Globus pallidus (tissue), 1 donor: ENCODE measurements around the gene MST1R.

Source experiments
- DNase-seq: peaks from one replicate; pipeline ENCODE4 v3.0.0-alpha.2; 2015; ENCODE audit warnings: low spot score

Gene MST1R

GRCh38 chr3:49876567-49876966 is 27.1 kb downstream of the MST1R start:
- no peak for DNase-seq

DNA sequence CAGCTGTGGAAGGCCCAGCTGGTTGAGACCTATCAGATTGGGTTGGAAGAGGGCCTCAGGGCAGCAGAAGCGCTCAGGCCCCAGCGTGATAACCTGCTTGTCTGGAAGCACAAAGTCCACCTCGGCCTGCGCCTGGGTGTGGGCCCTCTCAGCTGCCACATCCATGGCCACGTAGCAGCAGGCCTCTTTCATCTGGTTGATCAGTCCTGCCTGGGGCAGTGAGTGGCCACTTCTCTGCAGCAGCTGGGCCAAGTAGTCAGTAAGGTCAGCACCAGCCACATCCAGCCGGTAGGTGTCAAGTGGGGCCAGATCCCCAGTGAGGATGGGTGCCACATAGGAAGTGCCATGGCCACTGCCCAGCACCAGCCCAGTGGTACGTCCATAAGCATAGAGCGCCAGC is 30.1 kb downstream of the MST1R start:
- no peak for DNase-seq

- DNase-seq, result no peak
These were observed 30.8 kb downstream of the MST1R start for GRCh38 chr3:49872801-49873281.

- no peak for DNase-seq
These were observed 32.0 kb downstream of the MST1R start for GRCh38 chr3:49871531-49872153.

- DNase-seq, result no peak
These were observed 34.0 kb downstream of the MST1R start, which contains the start of gene CAMKV for GRCh38 chr3:49869525-49870126. CAMKV (minus strand) TSS chr3:49869906; CDS start chr3:49862388, 7,518 bp downstream.

DNA sequence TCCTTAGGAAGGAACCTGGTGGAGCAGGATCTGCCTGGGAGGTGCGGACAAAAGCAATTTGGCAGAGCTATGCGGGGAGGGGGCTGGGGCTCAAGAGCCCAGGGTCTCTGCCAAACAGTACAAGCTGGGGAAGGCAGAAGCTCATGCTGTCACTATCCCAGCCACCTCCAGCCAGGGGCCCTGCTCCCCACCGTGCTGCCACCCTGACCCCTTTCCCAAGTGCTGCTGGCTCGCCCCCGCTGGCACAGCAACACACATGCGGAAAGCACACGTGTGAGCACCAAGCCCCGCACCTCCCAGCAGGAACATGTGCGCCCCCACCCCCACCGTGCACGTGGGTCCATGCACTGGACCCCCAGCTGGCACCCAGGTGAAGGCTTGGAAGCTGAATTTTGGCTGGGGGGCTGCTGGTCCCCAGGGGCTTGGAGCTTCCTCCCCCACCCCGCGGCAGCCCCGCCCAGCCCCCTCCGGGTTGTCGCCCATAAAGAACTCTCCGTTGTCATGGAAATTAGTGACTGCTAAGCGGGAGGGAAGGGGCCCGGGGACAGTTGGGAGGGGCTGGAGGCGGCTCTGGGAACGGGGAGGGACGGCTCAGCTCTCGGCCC is 34.7 kb downstream of the MST1R start:
- DNase-seq, result no peak

GRCh38 chr3:49867871-49868321 is 35.8 kb downstream of the MST1R start:
- no peak for DNase-seq

- no peak for DNase-seq
These were observed 36.3 kb downstream of the MST1R start for GRCh38 chr3:49867400-49867799.

DNA sequence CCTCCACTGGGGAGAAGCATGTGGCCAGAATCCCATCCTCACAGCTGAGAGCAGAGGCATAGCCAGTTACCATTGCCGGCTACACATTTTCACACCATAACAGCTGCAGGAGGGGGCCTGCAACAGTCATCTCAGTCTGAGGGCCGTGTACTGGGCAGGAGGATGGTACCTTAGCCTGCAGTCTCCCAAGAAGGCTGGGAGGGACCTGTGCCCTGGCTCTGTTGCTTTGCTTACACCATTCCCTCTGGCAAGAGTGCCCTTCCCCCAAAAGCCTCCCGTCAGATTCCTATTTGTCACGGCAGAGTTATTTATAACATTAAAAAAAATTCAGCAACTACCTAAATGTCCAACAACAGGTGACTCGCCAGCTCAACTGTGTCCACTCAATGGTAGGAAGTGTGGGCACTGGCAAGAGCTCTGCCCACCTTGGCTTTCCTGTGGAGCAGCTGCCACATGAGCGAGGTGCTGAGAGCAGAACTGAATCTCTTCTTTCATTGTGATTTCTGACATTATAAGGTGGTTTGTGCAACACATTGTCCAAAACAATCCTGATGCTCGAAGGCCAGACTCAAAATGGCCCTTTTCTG is 38.4 kb downstream of the MST1R start:
- DNase-seq, result no peak

DNA sequence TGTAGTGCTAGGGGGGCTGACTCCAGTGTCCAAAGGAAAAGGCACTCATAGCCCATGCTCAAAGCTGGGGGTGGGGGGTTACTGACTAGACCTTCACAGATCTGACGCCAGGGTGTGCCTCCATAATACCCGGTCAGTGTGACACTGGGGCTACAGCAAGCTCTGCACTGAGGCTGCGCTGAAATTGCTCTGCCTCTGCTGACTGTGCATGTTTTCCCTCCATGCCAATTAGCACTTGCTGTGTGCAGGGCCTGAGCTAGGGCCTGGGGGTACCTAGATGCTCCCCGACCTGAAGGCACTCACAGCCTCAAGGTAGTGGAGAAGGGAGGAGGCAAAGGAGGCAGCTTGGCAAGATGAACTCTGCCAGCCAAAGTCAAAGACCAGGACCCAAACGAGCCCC is 39.2 kb downstream of the MST1R start:
- DNase-seq, result no peak

GRCh38 chr3:49859576-49860305 is 43.9 kb downstream of the MST1R start:
- no peak for DNase-seq

DNA sequence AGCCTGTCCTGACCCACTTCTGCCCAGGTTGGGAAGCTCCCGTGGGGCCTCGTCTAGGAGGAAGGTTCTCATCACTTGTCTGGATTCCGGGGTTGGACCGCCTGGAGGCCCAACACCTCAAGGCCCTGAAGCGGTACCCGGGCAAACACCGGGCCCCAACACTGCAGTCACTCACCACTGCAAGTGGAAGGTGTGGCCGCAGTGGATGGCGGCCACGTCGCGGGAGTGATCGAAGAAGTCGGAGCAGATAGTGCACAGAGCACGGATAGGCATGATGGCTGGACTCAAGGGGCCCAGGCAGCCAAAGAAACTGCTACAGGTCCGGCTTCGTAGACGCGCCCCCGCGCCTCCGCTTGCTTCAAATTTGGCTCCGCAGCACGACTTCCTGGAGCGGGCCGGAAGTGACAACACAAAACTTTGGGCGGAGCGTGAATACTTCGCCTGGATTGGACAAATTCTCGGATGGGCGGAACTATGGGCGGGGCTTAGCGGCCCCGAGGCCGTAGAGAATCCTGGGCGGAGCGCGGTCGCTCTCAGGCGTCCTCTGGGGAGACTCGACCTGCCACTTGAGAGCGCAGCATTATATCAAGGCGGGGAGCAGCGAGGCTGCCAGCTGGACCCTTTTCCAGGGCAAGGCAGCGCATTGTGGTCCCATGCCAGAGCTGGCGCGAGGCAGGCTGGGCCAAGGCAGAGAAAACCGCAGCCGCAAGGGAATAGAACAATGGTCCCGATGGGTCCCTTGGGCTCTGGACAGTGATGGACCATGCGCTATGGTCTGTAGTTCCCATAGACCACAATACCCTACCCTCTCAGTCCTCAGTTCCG is 47.3 kb downstream of the MST1R start, which contains the start of gene TRAIP:
TSS of gene TRAIP (minus strand) at position 384 of the 825 bp plus-strand sequence. CDS start at position 273, 111 bp downstream.
- peak; percentile 93 for DNase-seq

DNA sequence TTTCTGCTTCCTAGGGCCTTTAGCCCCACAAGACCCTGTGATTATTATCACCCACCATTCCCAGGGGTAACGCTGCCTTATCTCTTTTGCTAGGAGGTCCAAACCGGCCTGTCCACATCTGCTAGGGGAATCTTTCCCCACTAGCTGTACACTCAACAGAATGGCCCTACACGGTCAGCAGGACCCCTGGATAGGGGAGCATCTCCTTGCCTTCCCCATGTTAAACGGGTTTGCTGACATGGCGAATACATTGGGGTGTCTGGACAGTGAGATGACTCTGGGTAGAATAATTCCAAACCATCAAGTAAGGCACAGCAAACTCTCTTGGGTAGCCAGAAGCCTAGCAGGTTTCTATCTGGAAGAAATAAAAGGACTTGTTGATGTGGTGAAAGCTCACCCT is 48.0 kb downstream of the MST1R start:
- no peak for DNase-seq

GRCh38 chr3:49845694-49846093 is 58.0 kb downstream of the MST1R start:
- DNase-seq, result no peak

DNA sequence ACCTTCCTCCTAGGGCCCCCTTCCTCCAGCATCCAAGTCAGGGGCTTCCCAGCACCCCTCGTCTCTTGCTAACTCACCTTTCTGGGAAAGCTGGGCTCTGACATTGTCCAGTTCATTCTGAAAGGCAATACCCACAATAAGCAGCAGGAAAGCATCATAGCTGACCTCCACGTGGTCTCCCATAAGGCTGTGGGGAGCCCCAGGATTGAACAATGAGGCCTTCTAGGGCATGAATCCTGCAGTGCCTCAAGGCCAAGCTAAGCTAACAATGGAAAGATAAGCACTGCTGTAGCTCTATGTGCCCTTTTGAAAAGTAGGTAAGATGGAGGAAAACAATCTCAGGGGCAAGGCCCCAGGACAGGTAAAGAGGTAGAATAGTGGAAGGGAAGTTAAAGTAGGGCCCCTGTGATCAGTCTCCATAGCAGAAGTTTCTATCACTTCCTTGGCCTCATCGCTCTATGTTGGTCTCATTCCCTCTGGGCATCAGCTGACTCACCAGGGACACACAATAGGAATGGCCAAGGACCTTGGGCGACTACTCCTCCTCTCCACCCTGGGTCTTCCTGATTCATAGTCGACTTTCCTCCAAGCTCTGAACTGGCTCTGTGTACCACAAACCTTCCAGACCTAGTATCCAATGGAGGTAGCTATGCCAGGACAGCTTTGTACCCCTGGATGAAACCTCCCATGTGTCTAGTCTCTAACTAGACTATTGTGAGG is 59.0 kb downstream of the MST1R start:
- DNase-seq, result no peak

GRCh38 chr3:49842843-49843517 is 60.7 kb downstream of the MST1R start:
- no peak for DNase-seq

- no peak for DNase-seq
These were observed 61.9 kb downstream of the MST1R start for GRCh38 chr3:49841806-49842205.

DNA sequence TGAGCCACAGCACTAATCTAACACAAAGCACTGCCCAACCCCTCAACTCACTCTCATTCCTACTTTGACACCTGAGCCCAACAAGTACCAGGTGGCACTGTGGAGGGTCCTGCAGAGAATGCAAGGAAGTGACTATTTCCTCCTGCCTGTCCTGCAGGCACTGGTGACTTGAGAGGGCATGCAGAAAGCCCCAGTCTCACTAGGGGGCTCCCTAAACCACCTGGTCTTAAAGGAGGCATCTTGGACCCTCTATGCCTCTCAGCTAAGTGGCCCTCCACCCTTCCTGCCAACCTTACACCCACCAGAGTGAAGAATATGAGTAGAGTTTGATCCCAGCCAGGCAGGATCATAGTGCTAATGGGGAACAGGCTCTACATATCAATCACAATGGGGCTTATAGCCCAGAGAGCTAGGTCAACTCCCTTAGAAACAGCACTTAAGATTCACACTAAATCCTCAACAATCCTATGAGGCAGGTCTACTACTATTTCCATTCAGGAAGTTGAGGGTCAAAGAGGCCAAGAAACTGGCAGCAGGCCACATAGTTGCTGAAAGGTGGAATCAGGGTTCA is 62.5 kb downstream of the MST1R start:
- DNase-seq, result no peak

DNA sequence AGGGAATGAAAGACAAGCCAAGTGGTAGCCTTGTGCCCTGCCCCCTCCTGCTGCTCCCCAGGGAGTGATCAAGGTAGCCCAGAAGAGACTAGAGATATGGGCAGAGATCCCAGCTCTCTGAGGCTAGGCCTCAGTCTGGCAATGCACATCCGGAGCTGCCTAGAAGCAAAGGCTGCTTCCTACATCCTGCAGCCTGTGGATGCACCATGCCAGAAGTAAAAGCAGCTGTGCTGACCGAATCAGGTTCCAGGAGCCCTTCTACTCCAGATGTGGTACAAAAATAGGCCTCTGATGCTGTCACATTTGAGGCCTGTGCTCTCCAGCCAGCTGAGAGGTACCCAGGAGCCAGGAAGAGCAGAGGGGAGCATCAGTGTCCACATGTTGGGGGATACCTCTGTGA is 63.3 kb downstream of the MST1R start:
- no peak for DNase-seq
